ENCODE data around the gene SLC5A3.

DNA sequence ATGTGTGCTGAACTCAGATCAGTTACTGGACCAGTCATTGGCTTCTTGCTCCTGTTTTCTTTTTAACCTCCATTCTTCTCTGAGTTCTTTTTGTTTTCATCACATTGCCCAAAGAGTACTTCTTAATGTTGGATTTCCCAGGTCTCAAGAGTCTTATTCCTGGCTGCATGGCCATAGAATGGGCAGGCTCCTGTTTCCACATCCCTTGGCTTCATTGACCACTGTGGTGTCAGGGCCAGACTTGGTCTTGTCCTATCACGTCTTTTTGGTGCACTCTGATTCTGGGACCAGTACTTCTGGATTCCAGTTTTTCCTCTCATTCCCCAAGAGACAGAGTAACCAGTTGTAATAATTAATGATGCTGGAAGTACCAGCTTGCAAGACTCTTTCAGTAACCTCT, 41.8 kb downstream of the SLC5A3 start:
- TF ChIP-seq EZH2 (IDR thresholded peaks at IDR 0.05; ENCODE audit: borderline replicate concordance, insufficient read depth, low read length, poor library complexity, severe bottlenecking) (no peak), RAD21 (conservative IDR thresholded peaks at IDR 0.05) (no peak), EP300 (conservative IDR thresholded peaks at IDR 0.05; ENCODE audit: poor library complexity, severe bottlenecking) (no peak)

Data from neural cell (in vitro differentiated cells).